ENCODE data around the gene RPL22.
"Not testable (repeated sequence)": the region's sequence is repeated elsewhere in the genome, so short reads cannot be mapped to it uniquely, and the experiment has no call there.

RPL22 gene

GRCh38 chr1:6225651-6226050 lies 26.3 kb upstream of the RPL22 start:
- H3K27ac ChIP-seq, result no peak overlapping the region

DNA sequence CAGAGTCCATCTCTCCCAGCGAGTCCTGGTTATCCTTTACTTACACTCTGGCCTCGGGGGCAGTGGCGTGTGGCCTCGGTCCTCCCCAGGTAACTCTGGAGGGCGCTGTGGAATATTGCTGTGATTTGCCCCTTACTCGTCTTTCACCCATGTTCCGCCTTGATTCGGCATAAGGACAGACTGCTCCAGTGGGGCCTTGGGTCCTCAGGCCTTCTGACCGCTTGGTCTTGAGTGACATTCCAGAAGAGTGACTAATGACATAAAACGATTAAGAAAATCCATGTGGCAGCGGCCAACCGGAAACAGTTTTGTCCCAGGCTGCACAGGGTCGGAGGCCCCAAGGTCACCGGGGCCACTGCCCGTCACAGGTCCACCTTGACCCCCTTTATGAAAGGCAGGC lies 25.3 kb upstream of the RPL22 start:
- DNase-seq (ENCODE audit: low spot score), result no peak
- TF ChIP-seq CTCF (IDR thresholded peaks at IDR 0.05), result no peak
- Histone ChIP-seq H3K27ac (no peak overlapping the region), H3K4me3 (no peak overlapping the region)

More at GRCh38 chr1:6225651-6226050, 26.3 kb upstream of the RPL22 start:
- TF ChIP-seq CTCF (IDR thresholded peaks at IDR 0.05), result no peak
- H3K4me3 ChIP-seq, result no peak overlapping the region
- DNase-seq (ENCODE audit: low spot score), result no peak

GRCh38 chr1:6223617-6224016 lies 24.2 kb upstream of the RPL22 start:
- H3K27ac ChIP-seq, result peak overlapping the region in 1 of 2 donors; percentile 41
- DNase-seq (ENCODE audit: low spot score), result no peak
- H3K4me3 ChIP-seq, result no peak overlapping the region
- no peak for TF ChIP-seq CTCF (IDR thresholded peaks at IDR 0.05)

DNA sequence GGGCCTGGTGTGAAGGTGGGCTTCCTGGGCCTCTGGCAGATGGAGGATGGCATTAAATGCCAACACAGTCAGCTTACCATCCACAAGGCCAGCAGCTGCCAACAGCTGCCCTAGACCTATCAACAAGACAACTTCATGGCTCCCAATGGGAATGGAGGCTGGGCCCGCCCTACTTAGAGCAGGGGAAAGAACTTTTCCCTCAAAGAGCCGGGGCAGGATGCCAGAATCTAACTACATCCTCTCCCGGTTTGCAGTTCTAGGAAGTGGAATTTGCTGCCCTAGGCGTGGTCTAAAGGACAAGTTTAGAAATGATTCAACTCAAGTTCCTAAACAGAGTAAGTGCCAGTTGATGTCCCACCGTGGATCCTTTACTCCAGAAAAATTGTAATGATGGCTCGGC lies 23.2 kb upstream of the RPL22 start:
- TF ChIP-seq CTCF (IDR thresholded peaks at IDR 0.05), result no peak
- Histone ChIP-seq H3K4me3 (no peak overlapping the region), H3K27ac (peak overlapping the region in 1 of 2 donors; percentile 41)
- DNase-seq (ENCODE audit: low spot score), result no peak

DNA sequence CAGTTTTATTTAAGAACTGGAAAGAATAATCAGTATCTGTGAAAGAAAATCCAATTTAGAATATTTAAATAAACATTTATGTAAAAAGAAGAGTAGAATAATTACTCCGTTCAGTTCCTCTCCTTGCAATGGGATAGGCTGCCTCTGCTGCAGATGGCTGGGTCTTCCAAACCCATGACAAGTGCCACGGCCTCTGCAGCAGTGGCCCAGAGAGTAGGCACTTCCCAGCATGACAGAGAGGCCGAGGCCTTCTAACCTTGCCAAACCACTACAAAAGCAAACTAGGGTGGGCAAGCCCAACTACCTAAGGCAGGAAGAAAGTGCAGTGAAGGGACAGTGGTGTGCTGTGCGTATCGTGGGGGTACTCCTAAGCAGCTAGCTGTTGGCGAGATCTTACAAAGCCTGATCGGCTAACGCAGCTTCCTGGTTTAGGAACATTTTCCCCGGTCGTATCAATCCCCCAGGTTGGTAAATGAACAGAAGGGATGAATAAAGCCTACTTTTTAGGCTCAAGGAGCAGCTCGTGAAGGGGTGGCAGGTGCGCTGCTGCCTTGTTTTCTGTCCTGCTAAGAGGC lies 21.9 kb upstream of the RPL22 start:
- no peak for DNase-seq (ENCODE audit: low spot score)
- TF ChIP-seq CTCF (IDR thresholded peaks at IDR 0.05), result no peak

DNA sequence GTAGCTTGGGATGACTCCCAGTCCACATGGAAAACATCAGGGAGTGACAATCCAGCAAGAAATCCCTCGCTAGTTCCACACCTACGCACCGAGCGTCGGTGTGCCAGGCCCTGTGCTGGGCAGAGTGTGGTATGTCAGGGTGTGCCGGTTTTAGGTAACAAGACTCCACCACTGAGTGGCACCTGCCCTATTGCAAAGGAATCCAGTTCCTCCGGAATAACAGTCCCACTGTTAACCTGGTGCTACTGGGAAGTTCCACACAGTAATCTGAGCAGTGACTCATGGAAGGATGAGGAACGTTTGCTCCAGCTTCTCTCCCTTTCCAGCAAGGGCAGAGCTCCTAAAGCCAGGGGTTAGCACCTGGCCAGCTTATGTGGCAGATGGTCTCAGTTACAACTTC lies 20.8 kb upstream of the RPL22 start:
- no peak overlapping the region for H3K4me3 ChIP-seq
- H3K27ac ChIP-seq, result no peak overlapping the region
- no peak for TF ChIP-seq CTCF (IDR thresholded peaks at IDR 0.05)
- DNase-seq (ENCODE audit: low spot score), result no peak

More for the DNA sequence above, 21.9 kb upstream of the RPL22 start:
- Histone ChIP-seq H3K4me3 (no peak overlapping the region), H3K27ac (no peak overlapping the region)

DNA sequence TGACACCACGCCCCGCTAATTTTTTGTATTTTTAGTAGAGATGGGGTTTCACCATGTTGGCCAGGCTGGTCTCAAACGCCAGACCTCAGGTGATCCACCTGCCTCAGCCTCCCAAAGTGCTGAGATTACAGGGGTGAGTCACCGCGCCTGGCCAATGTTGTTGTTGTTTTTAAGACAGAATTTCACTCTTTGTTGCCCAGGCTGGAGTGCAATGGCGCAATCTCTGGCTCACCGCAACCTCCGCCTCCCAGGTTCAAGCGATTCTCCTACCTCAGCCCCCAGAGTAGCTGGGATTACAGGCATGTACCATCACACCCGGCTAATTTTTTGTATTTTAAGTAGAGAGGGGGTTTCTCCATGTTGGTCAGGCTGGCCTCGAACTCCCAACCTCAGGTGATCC lies 20.2 kb upstream of the RPL22 start:
- not testable (repeated sequence) for H3K4me3 ChIP-seq; H3K27ac ChIP-seq; DNase-seq (ENCODE audit: low spot score)

Data from coronary artery (tissue), 2 donors.